Mesenteric fat pad (tissue), 1 donor: ENCODE data around the gene SDK2. TPM values are rescaled to one million over a fixed set of nuclear protein-coding genes. Genes with fewer than 3 reads are reported as not detected.
"Not testable (repeated sequence)": the region's sequence is repeated elsewhere in the genome, so short reads cannot be mapped to it uniquely, and the experiment has no call there.

Experiments
- DNase-seq: peaks from one replicate; pipeline ENCODE4 v3.0.0-alpha.2; 2020; ENCODE audit warnings: low spot score
- total RNA-seq: library from RNA; stranded (reverse); fragmentation: NEBNext Ultra II Directional; extraction: Animal tissue kit (Norgen Biotek cat#: 25700); gene quantifications from one replicate; pipeline ENCODE4 v1.2.1, GENCODE V29; 2021
- donor health status: DM: yes; HTN: yes; CAD: no.

SDK2 gene
- total RNA-seq, 1 donor from 2014 or later = 0.84 TPM

- DNase-seq = no peak
Measured at GRCh38 chr17:73491648-73492047, 152.6 kb downstream of the SDK2 start.

DNA sequence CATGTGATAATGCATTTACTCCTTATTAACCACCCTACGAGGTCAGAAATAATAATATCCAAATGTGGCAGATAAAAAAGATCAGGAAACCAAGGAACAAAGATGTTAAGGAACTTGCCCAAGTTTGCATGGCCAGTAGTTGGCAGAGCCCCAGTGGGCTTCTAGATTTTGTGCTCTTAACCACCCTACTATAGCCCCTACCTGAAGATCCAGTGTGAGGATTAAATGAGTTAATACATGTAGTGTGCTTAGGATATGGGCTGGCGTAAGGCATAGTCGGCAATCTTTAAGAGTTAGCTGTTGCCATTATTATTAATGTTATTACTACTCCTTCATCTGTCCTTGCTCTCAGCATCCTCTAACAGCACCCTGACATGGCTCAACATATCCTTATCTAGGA is 153.4 kb downstream of the SDK2 start:
- no peak for DNase-seq

GRCh38 chr17:73489991-73490390 is 154.3 kb downstream of the SDK2 start:
- no peak for DNase-seq

GRCh38 chr17:73489333-73489732 is 154.9 kb downstream of the SDK2 start:
- DNase-seq = no peak

GRCh38 chr17:73485130-73485529 is 159.1 kb downstream of the SDK2 start:
- DNase-seq = no peak

DNA sequence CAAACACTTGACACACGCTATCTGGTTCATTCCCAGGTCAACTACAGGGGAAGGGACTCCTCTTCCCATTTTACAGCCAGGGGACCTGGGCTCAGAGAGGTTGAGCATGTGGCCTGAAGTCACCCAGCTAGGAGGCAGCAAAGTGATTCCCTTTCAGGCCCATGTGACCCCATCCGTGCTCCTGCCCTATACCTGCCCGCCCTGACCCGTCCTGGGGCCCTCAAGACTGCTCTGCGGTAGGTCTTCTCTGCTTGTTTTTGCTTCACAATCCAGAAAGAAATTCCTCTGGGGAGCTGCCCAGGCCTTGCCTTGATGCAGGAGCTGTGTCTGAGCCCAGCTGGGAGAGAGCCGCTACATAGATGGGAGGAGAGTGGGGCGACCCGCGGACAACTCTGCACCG is 161.4 kb downstream of the SDK2 start:
- no peak for DNase-seq

DNA sequence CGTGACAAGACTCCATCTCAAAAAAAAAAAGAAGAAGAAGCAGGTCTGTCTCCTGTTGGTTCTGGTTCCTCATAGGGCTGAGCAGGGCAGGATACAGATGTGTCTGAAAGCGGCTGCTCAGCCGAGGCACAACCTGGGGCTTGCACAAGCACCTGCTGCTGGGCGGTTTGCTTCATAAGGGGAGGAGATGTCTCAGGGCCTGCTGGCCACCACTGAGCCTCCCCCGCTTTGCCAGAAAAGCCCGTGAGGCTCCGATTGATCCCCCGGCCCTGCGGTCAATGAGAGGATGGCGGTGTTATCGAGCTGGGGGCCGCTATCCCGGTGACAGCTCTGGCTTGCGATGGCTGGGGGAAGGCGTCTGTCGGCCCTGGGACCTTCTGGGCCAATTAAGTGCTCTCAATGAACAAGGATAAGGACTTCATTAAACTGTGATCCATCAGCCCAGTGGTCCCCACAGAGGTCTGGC is 162.0 kb downstream of the SDK2 start:
- no peak for DNase-seq

- DNase-seq = no peak
Measured at GRCh38 chr17:73481676-73482075, 162.6 kb downstream of the SDK2 start.

- no peak for DNase-seq
Measured at GRCh38 chr17:73480740-73481139, 163.5 kb downstream of the SDK2 start.

DNA sequence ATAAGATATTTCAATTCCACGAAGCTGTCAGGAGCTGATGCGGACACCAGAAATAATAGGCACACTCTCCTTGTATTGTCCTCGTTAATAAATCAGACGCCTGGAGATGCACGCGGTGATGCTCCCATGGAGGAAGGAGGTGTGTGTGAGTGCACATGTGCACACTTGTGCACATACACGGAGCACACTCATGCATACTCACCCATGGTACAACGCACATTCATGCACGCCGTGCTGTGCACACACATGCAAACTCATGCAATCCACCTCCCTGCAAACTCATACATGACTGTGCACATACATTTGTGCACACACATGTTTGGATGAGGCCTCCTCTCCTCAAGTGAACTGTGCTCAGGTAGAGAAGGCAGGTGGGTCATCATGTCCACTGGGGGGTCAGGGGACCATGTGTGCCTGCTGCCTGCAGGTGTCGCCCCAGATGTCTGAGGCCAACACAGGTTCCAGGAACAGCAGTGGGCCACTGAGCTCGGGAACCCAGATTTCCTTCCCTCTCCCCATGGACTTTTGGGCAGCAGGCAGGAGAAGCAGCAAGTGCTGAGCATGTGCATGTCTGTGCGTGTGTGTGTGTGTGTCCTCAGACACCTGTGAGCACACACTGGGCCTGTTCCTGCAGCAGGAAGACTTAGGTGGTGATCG is 165.3 kb downstream of the SDK2 start:
- no peak for DNase-seq

DNA sequence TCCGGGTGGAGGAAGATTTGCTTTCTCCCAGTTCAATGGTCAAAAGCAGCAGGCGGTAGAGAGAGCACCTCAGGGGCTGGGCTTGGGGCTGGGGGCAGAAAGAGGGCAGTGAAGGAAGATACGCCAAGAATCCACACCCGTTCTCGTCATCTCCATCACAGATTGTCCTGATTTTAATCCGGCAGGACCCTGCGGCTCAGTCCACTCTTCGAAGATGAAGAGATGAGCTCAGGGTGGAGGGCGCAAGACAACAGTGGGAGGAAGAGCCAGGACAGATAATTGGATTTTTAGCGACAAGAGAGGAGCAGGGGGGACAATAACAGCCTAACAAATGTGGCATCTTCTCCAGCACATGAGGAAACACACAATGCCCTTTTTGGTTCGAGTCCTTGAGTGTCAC is 165.9 kb downstream of the SDK2 start:
- DNase-seq = no peak

- DNase-seq = no peak
Measured at GRCh38 chr17:73476890-73477350, 167.3 kb downstream of the SDK2 start.

DNA sequence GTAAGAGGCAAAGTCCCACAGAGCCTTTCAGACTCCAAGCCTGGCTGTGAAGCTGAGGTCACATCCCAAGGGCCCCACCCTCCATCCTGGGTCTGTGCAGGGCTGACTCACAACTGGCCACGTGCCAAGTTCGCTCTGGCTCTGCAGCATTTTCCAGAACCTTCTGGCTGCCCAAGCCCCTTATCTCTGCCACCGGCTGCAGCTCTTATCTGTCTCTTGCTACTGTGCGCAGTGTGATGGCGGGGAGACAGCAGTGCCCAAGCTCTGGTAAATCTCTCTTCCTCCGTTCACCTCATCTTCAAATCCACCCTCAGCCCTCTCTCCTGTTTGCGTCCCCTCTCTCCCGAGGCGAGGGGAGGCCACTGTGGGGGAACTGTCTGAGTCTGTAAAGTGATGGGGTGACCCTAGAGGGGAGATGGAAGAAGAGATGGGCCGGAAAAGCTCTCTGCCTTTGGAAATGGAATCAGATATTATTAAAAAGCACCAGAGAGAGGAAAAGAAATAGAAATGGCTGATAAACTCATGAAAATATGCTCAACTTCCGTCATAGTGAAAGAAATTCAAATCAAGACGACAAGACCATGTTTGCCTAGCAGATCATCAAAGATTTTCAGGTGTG is 169.8 kb downstream of the SDK2 start:
- DNase-seq = no peak

- DNase-seq = not testable (repeated sequence)
Measured at GRCh38 chr17:73472715-73473114, 171.5 kb downstream of the SDK2 start.

DNA sequence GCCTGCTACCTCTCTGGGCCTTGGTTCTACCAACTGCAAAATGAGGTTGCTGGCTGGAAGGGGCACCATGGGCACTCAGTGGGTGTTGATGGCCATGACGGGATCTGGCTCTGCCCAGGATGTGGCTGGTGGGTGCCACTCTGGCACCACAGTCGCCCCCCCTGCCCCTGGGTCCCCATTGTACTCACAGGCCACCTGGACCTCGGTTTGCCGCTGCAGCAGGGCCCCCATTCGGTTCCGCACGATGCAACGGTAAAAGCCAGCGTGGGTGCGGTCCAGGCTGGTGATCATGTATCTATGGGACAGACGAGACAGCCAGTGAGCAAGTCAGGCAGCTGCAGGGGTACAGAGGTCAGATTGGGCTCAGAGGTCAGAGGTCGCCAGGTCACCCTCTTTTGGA is 172.3 kb downstream of the SDK2 start:
- DNase-seq = no peak

- no peak for DNase-seq
Measured at GRCh38 chr17:73470316-73470826, 173.9 kb downstream of the SDK2 start.

DNA sequence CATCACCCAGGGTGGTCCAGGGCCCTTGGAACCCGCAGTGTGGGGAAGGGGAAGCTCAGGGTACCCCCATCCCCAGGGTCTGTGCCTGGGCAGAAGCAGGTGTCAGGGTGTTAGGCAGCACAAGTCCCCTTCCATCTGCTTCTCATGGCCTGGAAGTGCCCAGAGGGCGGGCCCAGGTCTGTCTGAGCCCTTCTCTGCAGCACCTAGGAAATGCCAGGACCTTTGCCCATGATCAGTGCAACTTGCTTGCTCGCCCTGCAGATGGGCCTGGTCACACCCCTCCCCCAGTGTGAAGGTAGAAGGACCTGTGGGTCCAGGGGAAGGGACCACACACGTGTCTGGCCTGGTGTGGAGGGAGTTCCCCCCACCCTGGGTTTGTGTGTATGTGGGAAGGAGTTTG is 174.9 kb downstream of the SDK2 start:
- no peak for DNase-seq

DNA sequence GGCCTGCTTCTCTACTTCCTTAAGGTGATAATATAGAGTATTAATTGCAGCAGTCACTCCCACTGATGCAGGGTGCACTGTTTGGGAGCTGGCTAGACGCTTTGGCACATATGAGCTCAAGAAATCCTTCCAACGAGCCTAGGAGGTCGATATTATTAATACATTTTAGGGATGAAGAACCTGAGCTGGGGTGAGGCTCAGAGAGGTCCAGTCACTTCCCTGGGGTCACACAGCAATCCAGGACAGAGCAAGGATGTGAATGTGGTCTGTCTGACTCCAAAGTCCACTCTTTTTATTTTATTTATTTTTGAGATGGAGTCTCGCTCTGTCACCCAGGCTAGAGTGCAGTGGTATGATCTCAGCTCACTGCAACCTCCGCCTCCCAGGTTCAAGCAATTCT is 176.0 kb downstream of the SDK2 start:
- DNase-seq = no peak

DNA sequence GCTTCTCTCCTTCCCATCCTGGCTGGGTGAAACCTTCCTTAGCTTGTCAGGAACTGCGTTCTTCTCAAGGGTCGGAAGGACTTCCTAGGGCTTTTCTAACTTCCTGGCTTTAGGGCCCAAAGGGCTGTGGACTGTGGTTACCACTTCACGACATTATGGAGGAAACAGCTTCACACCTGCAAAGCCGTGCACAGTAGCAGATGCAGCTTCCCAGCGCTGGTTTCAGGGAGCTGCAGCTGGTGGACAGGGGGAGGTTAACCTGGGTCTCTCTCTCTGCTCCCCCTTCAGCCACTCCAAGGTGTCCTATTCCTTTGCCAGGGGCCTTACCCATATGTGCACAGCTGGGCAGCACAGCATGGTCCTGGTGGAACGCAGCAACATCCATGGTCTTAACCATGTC is 176.6 kb downstream of the SDK2 start:
- DNase-seq = no peak

DNA sequence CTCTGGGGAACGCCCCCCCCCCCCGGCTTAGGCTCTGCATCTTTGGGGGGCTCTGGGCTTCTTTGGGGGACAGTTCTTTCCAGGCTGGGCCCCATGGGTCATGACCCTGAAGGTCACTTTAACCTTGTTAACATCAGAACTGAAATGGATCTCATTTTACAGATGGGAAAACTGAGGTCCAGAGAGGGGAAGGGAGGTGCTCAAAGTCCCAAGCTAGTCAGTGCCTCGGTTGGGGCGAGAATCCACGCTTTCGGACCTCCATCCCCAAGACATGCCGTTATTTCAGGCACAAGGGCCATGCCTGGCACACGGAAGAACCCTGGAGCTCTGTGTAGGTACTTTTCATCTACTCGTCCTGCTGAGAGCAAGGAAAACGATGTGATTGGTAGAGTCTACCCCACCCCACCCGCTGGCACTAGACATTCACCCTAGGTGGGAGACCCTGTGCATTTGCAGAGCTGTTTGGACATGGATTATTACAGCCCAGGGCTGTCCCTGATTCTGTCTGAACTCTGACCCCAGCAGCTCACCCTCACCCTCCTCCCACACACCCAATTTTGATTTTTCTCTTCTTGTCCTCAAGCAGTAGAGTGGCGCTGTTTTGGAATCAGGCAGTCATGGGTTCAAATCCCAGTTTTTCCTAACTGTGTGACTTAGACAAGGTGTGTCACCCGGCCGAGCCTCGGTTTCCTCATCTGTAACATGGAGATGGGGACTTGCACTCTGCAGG is 177.4 kb downstream of the SDK2 start:
- no peak for DNase-seq

DNA sequence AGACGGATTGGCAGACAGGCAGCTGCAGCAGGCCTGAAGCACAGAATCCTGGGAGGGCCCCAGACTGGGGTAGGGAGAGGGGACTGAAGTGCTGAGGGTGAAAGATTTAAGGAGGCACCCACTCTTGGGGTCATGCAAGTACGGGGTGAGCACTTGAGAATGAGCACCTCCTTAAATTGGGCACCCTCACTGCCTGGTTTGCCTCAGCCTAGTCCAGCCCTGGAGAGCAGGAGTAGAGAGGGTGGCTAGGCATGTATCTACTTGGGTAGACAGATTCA is 178.4 kb downstream of the SDK2 start:
- no peak for DNase-seq

- no peak for DNase-seq
Measured at GRCh38 chr17:73465130-73465952, 178.9 kb downstream of the SDK2 start.
